Nephron (organoid): ENCODE results near the gene AEN.

ENCODE experiments used
- H3K27ac Mint-ChIP-seq, 3 experiments: 2 replicates each; pipeline ENCODE4 v1.8.0; 2020; ENCODE audit warnings: mixed read lengths in 3 of 3, mild to moderate bottlenecking in 2 of 3, moderate library complexity in 1 of 3
- H3K27me3 Mint-ChIP-seq: 2 replicates; pipeline ENCODE4 v1.8.0; 2021; ENCODE audit warnings: low read depth, mild to moderate bottlenecking, moderate library complexity, mixed read lengths
- H3K36me3 Mint-ChIP-seq: 2 replicates; pipeline ENCODE4 v1.8.0; 2020; ENCODE audit warnings: low read depth, mixed read lengths
- H3K4me1 Mint-ChIP-seq: 2 replicates; pipeline ENCODE4 v1.8.0; 2020; ENCODE audit warnings: mixed read lengths
- H3K4me3 Mint-ChIP-seq, 3 experiments: 2 replicates each; pipeline ENCODE4 v1.8.0; 2020; ENCODE audit warnings: mild to moderate bottlenecking in 3 of 3, mixed read lengths in 3 of 3, moderate library complexity in 2 of 3
- H3K9me3 Mint-ChIP-seq: 2 replicates; pipeline ENCODE4 v1.8.0; 2020; ENCODE audit warnings: mixed read lengths
- CTCF ChIP-seq, 3 experiments: fragments of 200-600 bp; sonication (generic); IDR thresholded peaks; one replicate each; pipeline ENCODE4 v1.5.0; 2021; ENCODE audit warnings: antibody characterized with exemption in 3 of 3; ENCODE audit not compliant: unreplicated experiment in 3 of 3

Gene AEN

GRCh38 chr15:88621789-88622604, 857 bp downstream of the AEN start:
- H3K36me3 Mint-ChIP-seq: no peaks in the 10 kb centered on the region
- no peaks in the 10 kb centered on the region for H3K9me3 Mint-ChIP-seq
- TF ChIP-seq CTCF (IDR thresholded peaks at IDR 0.05; ENCODE audit: unreplicated experiment in 3 of 3): no peak
- H3K4me1 Mint-ChIP-seq: peaks cover 48% of the 10 kb centered on the region
- H3K4me3 Mint-ChIP-seq: peak overlapping the region; percentile 90 to 93 (median 92)
- H3K27ac Mint-ChIP-seq: peak overlapping the region; percentile 21 to 83 (median 25)
- peaks cover 10% of the 10 kb centered on the region for H3K27me3 Mint-ChIP-seq

DNA sequence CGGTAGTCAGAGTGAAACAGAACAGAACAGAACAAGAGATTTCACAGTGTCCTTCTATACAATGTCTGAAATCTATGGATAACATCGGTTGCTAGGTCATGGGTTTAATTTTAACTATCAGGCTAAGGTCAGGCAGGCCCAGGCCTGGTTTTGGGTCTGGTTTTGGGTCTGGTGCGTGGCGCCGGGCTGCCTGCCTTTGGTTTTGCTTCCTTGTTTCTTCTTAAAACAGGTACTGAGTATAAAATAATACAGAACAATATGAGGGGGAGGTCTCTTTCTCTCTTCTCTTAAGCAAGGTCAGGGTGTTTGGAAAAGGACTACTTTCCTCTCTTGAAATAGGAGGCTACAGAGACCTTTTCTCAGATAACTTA, 1.4 kb downstream of the AEN start:
- Mint-ChIP-seq H3K27ac (peak overlapping the region in 2 of 3 experiments; percentile 21 to 25), H3K36me3 (peaks cover 5% of the 10 kb centered on the region), H3K4me3 (peak overlapping the region; percentile 90 to 93 (median 92)), H3K9me3 (no peaks in the 10 kb centered on the region), H3K27me3 (peaks cover 7% of the 10 kb centered on the region), H3K4me1 (peaks cover 48% of the 10 kb centered on the region)
- no peak for TF ChIP-seq CTCF (IDR thresholded peaks at IDR 0.05; ENCODE audit: unreplicated experiment in 3 of 3)

DNA sequence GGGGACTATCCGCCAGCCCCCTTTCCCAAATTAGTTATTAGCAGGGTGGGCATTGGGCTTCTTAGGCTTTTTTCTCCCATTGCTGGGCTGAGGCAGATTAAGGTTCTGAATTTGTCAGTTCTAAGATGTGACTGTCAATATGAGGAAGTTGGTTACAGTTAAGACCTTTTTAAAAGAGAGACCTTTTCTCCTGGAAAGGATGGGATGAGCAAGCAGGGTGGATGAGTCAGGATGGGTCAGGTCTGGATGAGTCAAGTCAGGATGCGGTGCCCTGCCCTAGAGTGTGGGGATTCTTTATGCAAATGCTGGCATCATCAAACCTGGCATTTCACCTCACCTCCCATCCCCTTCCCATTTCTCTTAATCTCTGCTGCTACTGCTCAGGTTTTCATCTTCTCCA, 1.9 kb downstream of the AEN start:
- no peak for TF ChIP-seq CTCF (IDR thresholded peaks at IDR 0.05; ENCODE audit: unreplicated experiment in 3 of 3)

GRCh38 chr15:88623632-88624031, 2.5 kb downstream of the AEN start:
- H3K27ac Mint-ChIP-seq: peak overlapping the region in 2 of 3 experiments; percentile 25 to 45
- H3K9me3 Mint-ChIP-seq: no peaks in the 10 kb centered on the region
- H3K36me3 Mint-ChIP-seq: peaks cover 13% of the 10 kb centered on the region
- peaks cover 48% of the 10 kb centered on the region for H3K4me1 Mint-ChIP-seq
- H3K4me3 Mint-ChIP-seq: peak overlapping the region; percentile 63 to 93 (median 92)
- H3K27me3 Mint-ChIP-seq: peaks cover 4% of the 10 kb centered on the region
- TF ChIP-seq CTCF (IDR thresholded peaks at IDR 0.05; ENCODE audit: unreplicated experiment in 3 of 3): no peak

More for the DNA sequence above, 1.9 kb downstream of the AEN start:
- Mint-ChIP-seq H3K9me3 (no peaks in the 10 kb centered on the region), H3K4me1 (peaks cover 48% of the 10 kb centered on the region), H3K27me3 (peaks cover 4% of the 10 kb centered on the region), H3K27ac (peak overlapping the region in 2 of 3 experiments; percentile 25 to 45), H3K4me3 (peak overlapping the region; percentile 90 to 93 (median 92)), H3K36me3 (peaks cover 10% of the 10 kb centered on the region)

GRCh38 chr15:88624156-88624970, 3.2 kb downstream of the AEN start:
- H3K27me3 Mint-ChIP-seq: peaks cover 4% of the 10 kb centered on the region
- no peaks in the 10 kb centered on the region for H3K9me3 Mint-ChIP-seq
- peak overlapping the region; percentile 52 to 86 (median 77) for H3K27ac Mint-ChIP-seq
- peaks cover 14% of the 10 kb centered on the region for H3K36me3 Mint-ChIP-seq
- peaks cover 48% of the 10 kb centered on the region for H3K4me1 Mint-ChIP-seq
- TF ChIP-seq CTCF (IDR thresholded peaks at IDR 0.05; ENCODE audit: unreplicated experiment in 3 of 3): peak; percentile 53 to 57 (median 57)
- peak overlapping the region; percentile 63 to 93 (median 92) for H3K4me3 Mint-ChIP-seq
